ENCODE results near the gene STX17. TPM values are rescaled to one million over a fixed set of nuclear protein-coding genes. Genes with fewer than 3 reads are reported as not detected.

The STX17 gene
- total RNA-seq, 1 donor from 2014 or later = 20.2 TPM

DNA sequence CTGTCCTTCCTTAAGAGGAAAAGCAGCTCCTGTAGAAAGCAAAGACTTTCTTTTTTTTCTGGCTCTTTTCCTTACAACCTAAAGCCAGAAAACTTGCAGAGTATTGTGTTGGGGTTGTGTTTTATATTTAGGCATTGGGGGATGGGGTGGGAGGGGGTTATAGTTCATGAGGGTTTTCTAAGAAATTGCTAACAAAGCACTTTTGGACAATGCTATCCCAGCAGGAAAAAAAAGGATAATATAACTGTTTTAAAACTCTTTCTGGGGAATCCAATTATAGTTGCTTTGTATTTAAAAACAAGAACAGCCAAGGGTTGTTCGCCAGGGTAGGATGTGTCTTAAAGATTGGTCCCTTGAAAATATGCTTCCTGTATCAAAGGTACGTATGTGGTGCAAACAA, 42.5 kb upstream of the STX17 start:
- no peaks in the 10 kb centered on the region for H3K36me3 Mint-ChIP-seq (ENCODE audit: low read depth)
- H3K4me1 Mint-ChIP-seq (ENCODE audit: low read depth) = no peaks in the 10 kb centered on the region
- no peak for TF ChIP-seq CTCF (IDR thresholded peaks at IDR 0.05)
- no peak for DNase-seq (ENCODE audit: low spot score)
- H3K4me3 Mint-ChIP-seq (ENCODE audit: unreplicated experiment) = no peak overlapping the region
- H3K9me3 Mint-ChIP-seq (ENCODE audit: low read depth) = no peaks in the 10 kb centered on the region
- H3K27me3 Mint-ChIP-seq (ENCODE audit: low read depth) = no peaks in the 10 kb centered on the region
- no peak overlapping the region for H3K27ac Mint-ChIP-seq (ENCODE audit: unreplicated experiment)

DNA sequence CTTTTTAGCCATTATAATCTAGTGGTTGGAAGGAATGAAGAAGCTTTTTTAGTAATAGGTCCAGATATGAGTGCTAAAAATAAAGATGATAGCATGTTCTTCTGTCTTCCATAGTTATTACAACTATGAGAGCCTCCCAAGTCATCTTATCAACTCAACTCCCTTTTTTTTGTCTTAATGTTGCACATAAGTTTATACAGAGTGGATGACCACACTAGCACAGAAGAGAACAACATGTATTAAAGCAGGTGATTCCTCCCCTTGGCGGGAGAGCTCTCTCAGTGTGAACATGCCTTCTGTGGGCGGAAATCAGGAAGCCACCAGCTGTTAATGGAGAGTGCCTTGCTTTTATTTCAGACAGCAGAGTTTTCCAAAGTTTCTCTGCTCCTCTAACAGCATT, 40.1 kb upstream of the STX17 start:
- no peak for TF ChIP-seq CTCF (IDR thresholded peaks at IDR 0.05)
- Mint-ChIP-seq H3K4me1 (ENCODE audit: low read depth) (no peaks in the 10 kb centered on the region), H3K9me3 (ENCODE audit: low read depth) (no peaks in the 10 kb centered on the region), H3K4me3 (ENCODE audit: unreplicated experiment) (no peak overlapping the region), H3K27me3 (ENCODE audit: low read depth) (no peaks in the 10 kb centered on the region), H3K27ac (ENCODE audit: unreplicated experiment) (no peak overlapping the region), H3K36me3 (ENCODE audit: low read depth) (no peaks in the 10 kb centered on the region)
- no peak for DNase-seq (ENCODE audit: low spot score)

- no peaks in the 10 kb centered on the region for H3K36me3 Mint-ChIP-seq (ENCODE audit: low read depth)
- no peaks in the 10 kb centered on the region for H3K9me3 Mint-ChIP-seq (ENCODE audit: low read depth)
- H3K27ac Mint-ChIP-seq (ENCODE audit: unreplicated experiment) = no peak overlapping the region
- no peak for TF ChIP-seq CTCF (IDR thresholded peaks at IDR 0.05)
- H3K27me3 Mint-ChIP-seq (ENCODE audit: low read depth) = no peaks in the 10 kb centered on the region
- no peak overlapping the region for H3K4me3 Mint-ChIP-seq (ENCODE audit: unreplicated experiment)
- no peaks in the 10 kb centered on the region for H3K4me1 Mint-ChIP-seq (ENCODE audit: low read depth)
- no peak for DNase-seq (ENCODE audit: low spot score)
Observed at GRCh38 chr9:99867536-99867935, 38.9 kb upstream of the STX17 start.

DNA sequence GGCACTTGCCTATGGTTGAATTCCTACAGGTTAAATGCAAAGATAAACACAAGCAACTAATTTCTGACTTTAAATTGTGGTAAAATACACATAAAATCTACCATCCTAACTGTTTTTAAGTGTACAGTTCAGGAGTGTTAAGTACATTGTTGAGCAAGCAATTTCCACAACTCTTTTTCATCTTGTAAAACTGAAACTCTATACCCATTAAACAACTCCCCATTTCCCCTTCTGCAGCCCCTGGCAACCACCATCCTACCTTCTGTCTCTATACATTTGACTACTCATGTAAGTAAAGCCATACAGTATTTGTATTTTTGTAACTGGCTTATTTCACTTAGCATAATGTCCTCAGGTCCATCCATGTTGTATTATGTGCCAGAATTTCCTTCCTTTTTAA, 38.5 kb upstream of the STX17 start:
- TF ChIP-seq CTCF (IDR thresholded peaks at IDR 0.05) = no peak
- H3K9me3 Mint-ChIP-seq (ENCODE audit: low read depth) = no peaks in the 10 kb centered on the region
- H3K4me3 Mint-ChIP-seq (ENCODE audit: unreplicated experiment) = no peak overlapping the region
- DNase-seq (ENCODE audit: low spot score) = no peak
- no peaks in the 10 kb centered on the region for H3K4me1 Mint-ChIP-seq (ENCODE audit: low read depth)
- no peaks in the 10 kb centered on the region for H3K27me3 Mint-ChIP-seq (ENCODE audit: low read depth)
- no peaks in the 10 kb centered on the region for H3K36me3 Mint-ChIP-seq (ENCODE audit: low read depth)
- no peak overlapping the region for H3K27ac Mint-ChIP-seq (ENCODE audit: unreplicated experiment)

DNA sequence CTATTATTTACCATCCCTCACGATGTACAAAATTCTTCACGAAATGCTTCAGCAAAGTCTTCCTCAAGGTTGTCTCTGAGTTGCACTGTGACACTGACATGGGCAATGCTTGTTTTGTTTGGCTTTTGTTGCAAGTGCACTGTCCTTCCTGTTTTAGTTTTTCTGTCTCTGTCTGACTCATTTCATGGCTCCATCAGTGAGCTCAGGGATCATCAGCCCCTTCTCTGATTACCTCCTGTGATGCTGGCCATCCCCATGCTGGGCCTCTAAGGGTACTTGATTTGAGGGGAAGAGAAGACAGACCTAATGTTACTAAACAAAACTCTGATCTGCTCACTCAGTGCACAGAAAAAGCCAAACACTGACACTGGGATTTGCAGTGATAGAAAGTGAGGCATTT, 37.6 kb upstream of the STX17 start:
- Mint-ChIP-seq H3K27me3 (ENCODE audit: low read depth) (no peaks in the 10 kb centered on the region), H3K4me3 (ENCODE audit: unreplicated experiment) (no peak overlapping the region), H3K36me3 (ENCODE audit: low read depth) (no peaks in the 10 kb centered on the region), H3K4me1 (ENCODE audit: low read depth) (no peaks in the 10 kb centered on the region), H3K27ac (ENCODE audit: unreplicated experiment) (no peak overlapping the region), H3K9me3 (ENCODE audit: low read depth) (no peaks in the 10 kb centered on the region)
- no peak for DNase-seq (ENCODE audit: low spot score)
- TF ChIP-seq CTCF (IDR thresholded peaks at IDR 0.05) = no peak

All from chondrocyte (in vitro differentiated cells).